GM19238 (cell line): ENCODE measurements around the gene STPG3.

ENCODE experiments used
- DNase-seq: peaks from one replicate; pipeline ENCODE4 v3.0.0; 2011; ENCODE audit warnings: low spot score; ENCODE audit not compliant: insufficient read length

STPG3 gene

DNA sequence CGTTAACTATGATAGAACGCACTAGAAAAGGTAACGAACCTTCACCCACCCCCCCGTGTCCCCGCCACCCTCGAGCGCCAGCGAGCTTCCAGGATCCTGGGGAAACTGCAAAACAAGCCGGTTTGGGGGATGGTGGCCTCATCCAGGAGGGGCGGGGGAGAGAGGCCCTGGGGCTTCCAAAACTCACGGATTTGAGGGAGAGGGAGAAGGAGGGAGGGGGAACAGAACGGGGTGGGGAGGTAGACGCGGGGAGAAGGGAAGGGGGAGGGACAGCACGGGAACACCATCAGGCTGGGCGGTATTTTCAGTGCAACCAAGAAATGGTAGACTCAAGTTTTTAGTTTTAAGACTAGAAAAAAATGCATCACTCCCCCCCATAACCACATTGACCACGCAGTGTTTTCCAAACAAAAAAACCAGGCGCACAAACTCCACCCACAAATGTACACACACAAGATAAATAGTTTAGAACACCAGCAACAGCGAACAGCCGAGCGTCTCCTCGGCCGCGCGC lies 49.5 kb downstream of the STPG3 start:
- no peak for DNase-seq

DNA sequence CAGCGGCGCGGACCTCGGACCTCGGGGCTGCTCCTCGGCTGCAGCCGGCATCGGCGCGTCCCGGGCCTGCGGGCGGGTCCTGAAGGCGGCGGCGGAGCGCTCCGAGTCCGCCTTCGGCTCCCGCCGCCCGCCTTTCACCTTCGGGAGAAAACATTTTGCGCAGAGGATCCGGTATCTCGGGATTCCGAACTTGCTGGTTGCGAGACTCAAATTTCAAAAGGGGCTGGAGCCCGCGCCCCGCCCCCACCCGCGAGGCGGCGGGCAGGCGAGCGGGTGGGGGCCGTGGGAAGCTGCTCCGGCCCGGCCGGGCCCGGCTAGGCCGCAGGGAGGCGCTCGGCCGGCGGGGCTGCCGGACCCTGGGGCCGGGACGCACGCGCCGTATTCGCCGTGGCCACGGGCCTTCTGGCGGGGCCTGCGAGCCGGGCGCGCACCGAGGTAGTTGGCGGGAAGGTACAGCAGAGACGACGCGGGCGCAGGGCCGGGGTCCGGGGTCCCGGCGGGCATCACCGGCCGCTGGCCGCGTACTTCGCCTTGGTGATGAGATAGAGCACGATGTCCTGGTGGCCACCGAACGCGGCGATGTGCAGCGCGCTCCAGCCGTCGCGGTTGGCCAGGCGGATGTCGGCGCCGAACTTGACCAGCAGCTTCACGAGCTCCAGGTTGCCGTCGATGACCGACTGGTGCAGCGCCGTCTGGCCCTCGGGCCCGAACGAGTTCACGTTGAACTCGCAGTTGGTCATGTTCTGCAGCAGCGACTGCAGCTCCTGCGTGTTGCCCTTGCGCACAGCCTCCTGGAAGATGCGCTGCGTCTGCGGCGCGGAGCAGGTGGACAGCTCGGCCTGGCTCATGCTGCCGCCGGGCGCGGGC lies 50.2 kb downstream of the STPG3 start:
- no peak for DNase-seq

GRCh38 chr9:137302118-137302448 lies 51.0 kb downstream of the STPG3 start, which contains the start of gene NRARP:
NRARP (minus strand) TSS chr9:137302271; CDS start chr9:137301928, 343 bp downstream.
- peak; percentile 97 for DNase-seq

DNA sequence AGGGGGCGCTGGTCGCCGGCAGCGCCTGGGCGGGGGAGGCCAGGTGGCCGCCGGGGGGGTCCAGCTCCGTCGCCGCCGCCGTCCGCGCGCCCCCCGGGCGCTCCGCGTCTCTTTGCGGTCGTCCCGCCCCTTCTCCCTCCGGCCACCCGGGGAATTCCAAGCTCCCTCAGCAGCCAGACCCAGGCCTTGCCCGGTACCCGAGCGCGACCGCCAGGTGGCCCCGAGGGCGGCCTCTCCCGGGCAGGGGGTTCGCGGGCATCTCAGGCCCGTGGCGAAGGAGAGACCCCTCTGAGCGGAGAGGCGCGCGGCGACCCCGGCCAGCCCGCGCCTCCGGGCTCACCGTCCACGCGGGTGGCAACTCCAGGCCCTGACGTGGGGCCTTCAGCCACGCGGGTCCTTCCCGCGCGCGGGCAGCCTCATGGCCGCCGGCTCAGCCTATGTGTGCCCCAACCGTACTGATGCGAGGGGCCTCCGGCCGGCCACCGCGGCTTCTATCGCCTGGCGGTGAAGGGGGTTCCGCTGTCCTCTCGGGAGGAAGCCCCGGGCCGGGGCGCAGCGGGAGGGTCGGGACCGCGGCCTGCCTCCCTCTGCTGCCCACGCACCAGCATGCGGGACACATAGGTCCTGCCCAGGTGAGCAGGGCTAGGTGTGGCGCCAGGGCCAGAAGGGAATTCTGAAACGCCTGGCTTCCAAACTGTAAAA lies 51.5 kb downstream of the STPG3 start:
- DNase-seq, result peak; percentile 92
